Upper lobe of left lung (tissue), 6 donors: Measurements from ENCODE around the gene ALPI. TPM values are rescaled to one million over a fixed set of nuclear protein-coding genes. Genes with fewer than 3 reads are reported as not detected.

ENCODE experiments used
- ATAC-seq, 2 donors: fragments of 200-7000 bp; cut with Tn5 transposase; one replicate each; pipeline ENCODE4 v1.9.1; 2022; ENCODE audit warnings: mild to moderate bottlenecking in 2 of 2, moderate library complexity in 2 of 2; ENCODE audit not compliant: low FRiP score in 2 of 2
- DNase-seq, 2 donors: peaks; one replicate each; pipeline ENCODE4 v3.0.0-alpha.2; 2019 to 2020
- H3K27ac ChIP-seq, 4 donors: fragments of 200-600 bp; sonication (generic); one replicate each; pipeline ENCODE4 v1.5.1; 2016 to 2019
- H3K27me3 ChIP-seq, 4 donors: fragments of 200-600 bp; sonication (generic); one replicate each; pipeline ENCODE4 v1.5.1; 2017 to 2019
- H3K36me3 ChIP-seq, 4 donors: fragments of 200-600 bp; sonication (generic); one replicate each; pipeline ENCODE4 v1.5.1; 2016 to 2019
- H3K4me1 ChIP-seq, 4 donors: fragments of 200-600 bp; sonication (generic); one replicate each; pipeline ENCODE4 v1.5.1; 2018 to 2019
- H3K4me3 ChIP-seq, 4 donors: fragments of 200-600 bp; sonication (generic); one replicate each; pipeline ENCODE4 v1.5.1; 2017 to 2019; ENCODE audit warnings: mild to moderate bottlenecking in 2 of 4, moderate library complexity in 1 of 4
- H3K9me3 ChIP-seq, 4 donors: fragments of 200-600 bp; sonication (generic); one replicate each; pipeline ENCODE4 v1.5.1; 2018 to 2019
- EP300 ChIP-seq, 4 donors: sonication (generic); formaldehyde crosslinking; IDR thresholded peaks; one replicate each; pipeline ENCODE4 v1.5.1; 2017; ENCODE audit warnings: antibody characterized with exemption in 4 of 4, control low read depth in 2 of 4
- POLR2A ChIP-seq, 4 donors: fragments of 450-650 bp; IDR thresholded peaks; one replicate each; pipeline ENCODE4 v1.5.1; 2016 to 2017; ENCODE audit warnings: antibody characterized with exemption in 4 of 4, mild to moderate bottlenecking in 2 of 4
- POLR2AphosphoS5 ChIP-seq, 2 donors: sonication (generic); formaldehyde crosslinking; IDR thresholded peaks; one replicate each; pipeline ENCODE4 v1.5.1; 2017; ENCODE audit warnings: antibody characterized with exemption in 2 of 2
- WGBS, 2 donors: methylation state at CpG; one replicate each; pipeline ENCODE4 v1.1.5; 2017 to 2018; 5-methylcytosine and 5-hydroxymethylcytosine counted together
- total RNA-seq, 6 donors: library from RNA; depleted of rRNA in 4 of 6; stranded (reverse); fragments of >200 nt in 4 of 6; gene quantifications; one replicate each; pipeline versions ENCODE4 v1.1.0 to v1.2.1, GENCODE V29; 2016 to 2021
- TF ChIP-seq, protein P1 (sequence below), 6 experiments: fragments of 450-650 bp in 4 of 6; fragments of 200-600 bp in 2 of 6; sonication (generic) in 2 of 6; IDR thresholded peaks; one replicate each; pipeline ENCODE4 v1.5.1; 2016 to 2019; ENCODE audit warnings: antibody characterized with exemption in 6 of 6
- donor health status: DM: no; HTN: no; CAD: no; lungs with moderate emphysema.
- donor health status: DM: no; HTN: yes; CAD: no; lungs with severe emphysema.

The ALPI gene
- total RNA-seq, 6 donors from 2014 or later, result not detected

GRCh38 chr2:232460171-232460570 lies 4.2 kb downstream of the ALPI start:
- H3K9me3 ChIP-seq, result no peaks in the 10 kb centered on the region
- no peak overlapping the region for H3K27ac ChIP-seq
- no peaks in the 10 kb centered on the region for H3K4me1 ChIP-seq
- WGBS, 2 donors, result 57 to 92% methylated on average over 1 to 2 of the region's 2 CpGs
- no peaks in the 10 kb centered on the region for H3K36me3 ChIP-seq
- H3K27me3 ChIP-seq, result peaks cover 0 to 8% (median 0%) of the 10 kb centered on the region in 4 donors
- TF ChIP-seq POLR2AphosphoS5 (IDR thresholded peaks at IDR 0.05), result no peak
- TF ChIP-seq EP300 (IDR thresholded peaks at IDR 0.05), result no peak
- TF ChIP-seq, protein P1, sequence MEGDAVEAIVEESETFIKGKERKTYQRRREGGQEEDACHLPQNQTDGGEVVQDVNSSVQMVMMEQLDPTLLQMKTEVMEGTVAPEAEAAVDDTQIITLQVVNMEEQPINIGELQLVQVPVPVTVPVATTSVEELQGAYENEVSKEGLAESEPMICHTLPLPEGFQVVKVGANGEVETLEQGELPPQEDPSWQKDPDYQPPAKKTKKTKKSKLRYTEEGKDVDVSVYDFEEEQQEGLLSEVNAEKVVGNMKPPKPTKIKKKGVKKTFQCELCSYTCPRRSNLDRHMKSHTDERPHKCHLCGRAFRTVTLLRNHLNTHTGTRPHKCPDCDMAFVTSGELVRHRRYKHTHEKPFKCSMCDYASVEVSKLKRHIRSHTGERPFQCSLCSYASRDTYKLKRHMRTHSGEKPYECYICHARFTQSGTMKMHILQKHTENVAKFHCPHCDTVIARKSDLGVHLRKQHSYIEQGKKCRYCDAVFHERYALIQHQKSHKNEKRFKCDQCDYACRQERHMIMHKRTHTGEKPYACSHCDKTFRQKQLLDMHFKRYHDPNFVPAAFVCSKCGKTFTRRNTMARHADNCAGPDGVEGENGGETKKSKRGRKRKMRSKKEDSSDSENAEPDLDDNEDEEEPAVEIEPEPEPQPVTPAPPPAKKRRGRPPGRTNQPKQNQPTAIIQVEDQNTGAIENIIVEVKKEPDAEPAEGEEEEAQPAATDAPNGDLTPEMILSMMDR (IDR thresholded peaks at IDR 0.05), result no peak
- no peak for TF ChIP-seq POLR2A (IDR thresholded peaks at IDR 0.05)
- no peak for ATAC-seq
- DNase-seq, result peak in 1 of 2 donors; percentile 10
- no peak overlapping the region for H3K4me3 ChIP-seq

- no peak for ATAC-seq
These were observed 8.0 kb downstream of the ALPI start for GRCh38 chr2:232463701-232464543.

DNA sequence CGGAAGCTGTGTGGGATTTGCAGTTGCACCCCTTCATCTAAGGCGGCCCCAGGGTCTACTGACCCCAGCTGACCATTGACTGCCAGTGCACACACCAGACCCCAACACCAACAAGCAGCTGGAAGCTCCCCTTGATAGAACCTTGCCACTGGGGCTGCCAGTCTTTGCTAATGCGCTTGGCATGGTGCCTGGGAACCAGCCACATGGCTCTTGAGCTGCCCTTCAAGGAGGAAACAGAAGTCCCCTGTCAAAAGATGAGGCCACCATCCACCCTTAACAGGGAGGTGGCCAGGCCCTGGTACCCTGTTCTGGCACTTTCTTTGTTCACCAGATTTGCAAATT lies 8.6 kb downstream of the ALPI start:
- TF ChIP-seq EP300 (IDR thresholded peaks at IDR 0.05) (no peak), POLR2AphosphoS5 (IDR thresholded peaks at IDR 0.05) (no peak), POLR2A (IDR thresholded peaks at IDR 0.05) (no peak)
- TF ChIP-seq, protein P1 (IDR thresholded peaks at IDR 0.05), result no peak
- H3K27ac ChIP-seq, result no peak overlapping the region
- peak in 1 of 2 donors; percentile 22 for DNase-seq
- H3K27me3 ChIP-seq, result no peaks in the 10 kb centered on the region
- H3K36me3 ChIP-seq, result no peaks in the 10 kb centered on the region
- 79% methylated on average over 3 of the region's 3 CpGs; no CpG with 5 or more reads in 1 of the 2 donors for WGBS, 2 donors
- H3K9me3 ChIP-seq, result no peaks in the 10 kb centered on the region
- H3K4me1 ChIP-seq, result no peaks in the 10 kb centered on the region
- no peak overlapping the region for H3K4me3 ChIP-seq
- no peak for ATAC-seq

More at GRCh38 chr2:232463701-232464543, 8.0 kb downstream of the ALPI start:
- no peaks in the 10 kb centered on the region for H3K9me3 ChIP-seq
- no peaks in the 10 kb centered on the region for H3K36me3 ChIP-seq
- peaks cover 0 to under 1% (median 0%) of the 10 kb centered on the region in 4 donors for H3K27me3 ChIP-seq
- TF ChIP-seq, protein P1 (IDR thresholded peaks at IDR 0.05), result no peak
- TF ChIP-seq POLR2AphosphoS5 (IDR thresholded peaks at IDR 0.05), result no peak
- TF ChIP-seq EP300 (IDR thresholded peaks at IDR 0.05), result no peak
- TF ChIP-seq POLR2A (IDR thresholded peaks at IDR 0.05), result no peak
- 83 to 91% methylated on average over 14 to 18 of the region's 18 CpGs for WGBS, 2 donors
- H3K4me3 ChIP-seq, result no peak overlapping the region
- DNase-seq, result peak in 1 of 2 donors; percentile 20
- no peak overlapping the region for H3K27ac ChIP-seq
- H3K4me1 ChIP-seq, result no peaks in the 10 kb centered on the region

DNA sequence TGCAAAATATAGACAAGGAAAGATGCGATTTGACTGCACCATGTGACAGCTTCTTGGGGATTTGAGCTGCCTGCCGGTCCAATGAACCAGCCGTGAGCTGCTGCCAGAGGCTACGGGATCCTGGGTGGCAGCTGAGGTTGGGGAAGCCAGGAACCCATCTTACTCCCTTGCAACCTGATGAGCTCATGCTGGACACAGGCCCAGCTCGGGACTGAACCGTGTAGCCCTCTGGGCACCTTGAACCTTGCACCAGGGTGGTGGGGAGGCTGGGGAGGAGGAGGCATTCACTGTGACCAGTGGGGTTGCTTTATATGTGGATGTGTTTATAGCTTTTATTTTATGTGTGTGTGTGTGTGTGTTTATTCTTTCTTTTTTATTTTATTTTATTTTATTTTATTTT lies 9.1 kb downstream of the ALPI start:
- H3K9me3 ChIP-seq, result no peaks in the 10 kb centered on the region
- WGBS, 2 donors, result 82 to 83% methylated on average over 6 of the region's 6 CpGs
- no peak for DNase-seq
- TF ChIP-seq POLR2A (IDR thresholded peaks at IDR 0.05) (no peak), EP300 (IDR thresholded peaks at IDR 0.05) (no peak), POLR2AphosphoS5 (IDR thresholded peaks at IDR 0.05) (no peak)
- TF ChIP-seq, protein P1 (IDR thresholded peaks at IDR 0.05), result no peak
- H3K4me3 ChIP-seq, result no peak overlapping the region
- no peaks in the 10 kb centered on the region for H3K36me3 ChIP-seq
- no peaks in the 10 kb centered on the region for H3K4me1 ChIP-seq
- no peaks in the 10 kb centered on the region for H3K27me3 ChIP-seq
- ATAC-seq, result no peak
- no peak overlapping the region for H3K27ac ChIP-seq
